SW 1271 (cell line): Measurements from ENCODE around the gene MBOAT2.
"Not testable (repeated sequence)": the region's sequence is repeated elsewhere in the genome, so short reads cannot be mapped to it uniquely, and the experiment has no call there.

Experiments
- DNase-seq, 2 experiments: peaks; one replicate each; lab custom pipeline; 2025; lab: John Stamatoyannopoulos, UW

Gene MBOAT2

DNA sequence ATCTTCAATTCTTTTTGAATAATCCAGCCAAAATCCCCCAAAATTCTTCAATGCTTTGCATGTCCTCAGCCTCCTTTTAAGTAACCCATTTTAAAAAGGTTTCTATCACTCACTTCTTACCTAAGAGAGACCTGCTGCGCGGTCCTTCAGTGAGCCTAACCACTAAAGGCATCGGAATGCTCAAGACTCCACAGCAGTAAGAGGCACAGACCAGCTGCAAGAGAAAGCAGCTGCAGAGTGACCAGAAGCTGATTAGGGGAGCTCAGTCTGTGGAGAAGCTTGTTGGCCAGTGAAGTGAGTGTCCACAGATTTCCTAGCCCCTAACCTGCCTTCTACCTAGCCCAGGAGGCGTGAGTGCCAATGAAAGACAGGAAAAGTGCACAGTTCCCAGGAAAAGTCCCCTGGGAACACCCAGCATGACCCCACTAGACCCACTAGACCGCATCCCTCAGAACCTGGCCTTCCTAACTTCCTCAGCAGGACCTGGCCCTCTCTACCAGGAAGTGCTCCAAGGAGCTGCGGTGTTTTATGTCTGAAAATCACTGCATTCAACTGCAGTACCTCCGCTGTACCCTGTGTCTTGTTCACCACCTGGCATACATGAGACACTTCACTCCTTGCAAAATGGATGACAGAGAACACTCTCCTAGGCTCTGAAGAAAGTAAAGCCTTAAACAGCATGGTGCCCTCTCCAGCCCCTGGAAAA lies 10.1 kb downstream of the MBOAT2 start:
- no peak for DNase-seq

GRCh38 chr2:8992643-8993042 lies 10.8 kb downstream of the MBOAT2 start:
- DNase-seq: no peak

DNA sequence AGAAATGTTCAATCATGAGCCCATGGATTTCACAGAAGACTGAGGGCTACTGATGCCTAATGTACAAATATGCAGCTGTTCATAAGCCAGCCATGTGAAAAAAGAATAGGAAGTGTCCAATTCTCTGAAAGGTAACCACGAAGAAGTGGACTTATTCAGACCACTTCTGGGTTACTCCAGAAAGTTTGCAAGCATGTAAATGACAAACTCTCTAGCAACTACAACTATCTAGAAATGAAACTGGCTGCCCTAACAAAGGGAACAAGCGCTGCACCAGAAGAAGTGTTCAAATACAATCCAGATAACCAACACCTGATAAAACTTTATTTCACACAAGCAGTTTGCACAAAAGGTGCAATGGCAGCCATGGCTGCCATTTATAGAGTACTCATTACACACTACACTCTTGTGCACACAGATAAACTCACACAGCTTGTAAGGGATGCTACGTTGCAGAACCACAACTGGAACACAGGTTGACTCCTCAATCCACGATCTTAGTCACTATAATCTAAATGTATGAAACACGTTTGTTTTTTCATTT lies 13.9 kb downstream of the MBOAT2 start:
- no peak for DNase-seq

- no peak for DNase-seq
Measured at GRCh38 chr2:8987410-8987809, 16.1 kb downstream of the MBOAT2 start.

DNA sequence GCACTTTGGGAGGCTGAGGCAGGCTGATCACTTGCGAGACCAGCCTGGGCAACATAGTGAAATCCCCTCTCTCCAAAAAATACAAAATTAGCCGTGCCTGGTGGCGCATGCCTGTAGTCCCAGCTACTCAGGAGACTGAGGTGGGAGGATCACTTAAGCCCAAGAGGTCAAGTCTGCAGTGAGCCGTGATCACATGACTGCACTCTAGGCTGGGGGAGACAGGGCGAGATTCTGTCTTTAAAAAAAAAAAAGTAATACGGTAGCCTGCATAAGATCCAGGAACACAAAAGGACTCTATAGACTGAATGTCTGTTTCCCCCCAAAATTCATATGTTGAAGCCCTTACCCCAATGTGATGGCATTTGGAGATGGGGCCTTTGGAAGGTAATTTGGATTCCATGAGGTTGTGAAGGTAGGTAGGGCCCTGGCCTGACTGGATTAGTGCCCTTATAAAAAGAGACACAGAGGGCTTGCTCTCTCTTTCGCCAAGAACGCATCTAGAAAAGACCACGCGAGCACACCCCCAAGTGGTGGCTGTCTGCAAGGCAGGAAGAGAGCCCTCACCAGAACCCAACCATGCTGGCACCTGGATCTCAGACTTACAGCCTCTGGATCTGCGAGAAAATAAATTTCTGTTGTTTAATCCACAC lies 17.0 kb downstream of the MBOAT2 start:
- no peak for DNase-seq

GRCh38 chr2:8985561-8986326 lies 17.7 kb downstream of the MBOAT2 start:
- DNase-seq: no peak

GRCh38 chr2:8984855-8985254 lies 18.6 kb downstream of the MBOAT2 start:
- no peak for DNase-seq

DNA sequence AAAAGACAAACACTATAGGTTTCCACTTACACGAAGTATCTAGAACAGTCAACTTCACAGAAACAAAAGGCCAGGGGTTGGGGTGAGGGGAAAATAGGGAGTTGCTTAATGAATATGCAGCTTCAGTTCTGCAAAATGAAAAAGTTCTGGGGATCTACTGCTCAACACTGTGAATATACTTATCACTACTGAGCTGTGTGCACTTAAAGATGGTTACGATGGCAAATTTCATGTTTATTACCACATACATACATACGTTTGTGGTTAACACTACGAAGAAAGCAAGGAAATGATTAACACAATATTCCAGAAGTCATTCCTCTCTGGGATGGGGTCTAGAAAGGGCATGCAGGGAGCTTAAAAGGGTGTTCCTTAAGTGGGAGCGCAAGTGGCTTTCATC lies 19.3 kb downstream of the MBOAT2 start:
- DNase-seq: no peak

GRCh38 chr2:8983571-8983970 lies 19.9 kb downstream of the MBOAT2 start:
- no peak for DNase-seq

- no peak for DNase-seq
Measured at GRCh38 chr2:8981876-8982275, 21.6 kb downstream of the MBOAT2 start.

DNA sequence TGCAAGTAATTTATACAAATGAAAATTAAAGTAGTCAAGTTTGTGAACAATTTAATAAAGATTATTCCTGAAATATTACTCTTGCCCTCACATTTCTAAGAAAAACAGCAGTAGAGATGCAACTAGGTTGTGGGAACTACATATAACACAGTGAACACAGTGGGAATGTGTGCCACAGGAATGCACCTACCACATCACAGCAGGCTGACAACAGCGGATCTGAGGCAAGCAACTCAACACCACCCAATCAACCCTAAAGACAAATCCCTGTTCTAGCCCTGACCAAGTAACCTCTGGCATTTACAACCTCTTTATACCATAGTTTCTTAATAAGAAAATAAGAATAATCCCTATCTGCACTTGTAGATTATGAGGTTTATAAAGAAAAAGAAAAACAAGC lies 23.4 kb downstream of the MBOAT2 start:
- DNase-seq: no peak

DNA sequence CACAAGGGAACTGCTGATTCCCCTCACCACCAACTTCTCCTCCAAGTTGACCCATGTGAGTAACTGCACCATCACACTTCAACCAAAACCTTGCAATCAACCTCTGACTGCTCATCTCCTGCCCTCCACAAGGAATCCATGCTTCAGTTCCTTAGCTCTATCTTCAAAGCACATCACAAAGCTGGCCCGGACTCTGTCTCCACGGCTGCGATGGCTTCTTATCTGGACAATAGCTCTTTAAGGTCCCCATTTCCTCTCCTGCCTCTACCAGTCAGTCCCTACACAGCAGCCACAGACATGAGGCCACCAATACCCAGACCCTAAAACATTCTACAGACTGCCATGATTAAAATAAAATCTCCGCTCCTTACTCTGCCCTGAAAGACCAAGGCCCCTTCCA lies 25.7 kb downstream of the MBOAT2 start:
- no peak for DNase-seq

- no peak for DNase-seq
Measured at GRCh38 chr2:8976442-8977259, 26.8 kb downstream of the MBOAT2 start.

- no peak for DNase-seq
Measured at GRCh38 chr2:8974016-8974415, 29.5 kb downstream of the MBOAT2 start.

DNA sequence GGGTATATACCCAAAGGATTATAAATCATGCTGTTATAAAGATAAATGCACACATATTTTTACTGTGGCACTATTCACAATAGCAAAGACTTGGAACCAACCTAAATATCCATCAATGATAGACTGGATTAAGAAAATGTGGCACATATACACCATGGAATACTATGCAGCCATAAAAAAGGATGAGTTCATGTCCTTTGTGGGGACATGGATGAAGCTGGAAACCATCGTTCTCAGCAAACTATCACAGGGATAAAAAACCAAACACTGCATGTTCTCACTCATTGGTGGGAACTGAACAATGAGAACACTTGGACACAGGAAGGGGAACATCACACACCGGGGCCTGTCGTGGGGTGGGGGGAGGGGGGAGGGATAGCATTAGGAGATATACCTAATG lies 30.5 kb downstream of the MBOAT2 start:
- not testable (repeated sequence) for DNase-seq

DNA sequence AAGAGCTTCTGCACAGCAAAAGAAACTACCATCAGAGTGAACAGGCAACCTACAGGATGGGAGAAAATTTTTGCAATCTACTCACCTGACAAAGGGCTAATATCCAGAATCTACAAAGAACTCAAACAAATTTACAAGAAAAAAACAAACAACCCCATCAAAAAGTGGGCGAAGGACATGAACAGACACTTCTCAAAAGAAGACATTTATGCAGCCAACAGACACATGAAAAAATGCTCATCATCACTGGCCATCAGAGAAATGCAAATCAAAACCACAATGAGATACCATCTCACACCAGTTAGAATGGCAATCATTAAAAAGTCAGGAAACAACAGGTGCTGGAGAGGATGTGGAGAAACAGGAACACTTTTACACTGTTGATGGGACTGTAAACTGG lies 30.9 kb downstream of the MBOAT2 start:
- not testable (repeated sequence) for DNase-seq

GRCh38 chr2:8969348-8969747 lies 34.1 kb downstream of the MBOAT2 start:
- not testable (repeated sequence) for DNase-seq

GRCh38 chr2:8966123-8966908 lies 37.2 kb downstream of the MBOAT2 start:
- DNase-seq: no peak

GRCh38 chr2:8965216-8965969 lies 38.1 kb downstream of the MBOAT2 start:
- no peak for DNase-seq

GRCh38 chr2:8962890-8963289 lies 40.6 kb downstream of the MBOAT2 start:
- DNase-seq: no peak
